HG02981 (cell line): ENCODE results near the gene ADGRL3.

Experiments used
- ATAC-seq: cut with Tn5 transposase; IDR thresholded peaks from one replicate; pipeline ENCODE4 v1.9.1; 2021; ENCODE audit warnings: mild to moderate bottlenecking, moderate library complexity; ENCODE audit not compliant: unreplicated experiment

The ADGRL3 gene

DNA sequence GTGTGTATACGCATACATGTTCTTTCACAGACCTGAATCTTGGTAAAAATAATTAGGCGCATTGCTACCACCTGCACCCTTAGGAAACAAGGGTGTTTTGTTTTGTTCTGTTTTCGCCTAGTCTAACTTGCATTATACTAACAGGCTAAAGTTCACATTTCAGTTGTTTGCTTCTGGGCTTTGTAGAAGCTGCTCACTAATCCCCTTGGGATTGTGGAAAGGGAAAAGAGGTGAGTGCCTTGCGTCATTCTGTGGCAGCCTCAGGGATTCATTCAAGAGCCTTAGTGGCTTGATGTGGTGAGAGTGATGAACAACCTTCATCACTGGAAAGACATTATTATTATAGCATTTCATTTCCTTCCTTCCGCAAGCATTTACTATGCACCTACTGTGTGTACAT, 331.1 kb downstream of the ADGRL3 start:
- no peak for ATAC-seq

DNA sequence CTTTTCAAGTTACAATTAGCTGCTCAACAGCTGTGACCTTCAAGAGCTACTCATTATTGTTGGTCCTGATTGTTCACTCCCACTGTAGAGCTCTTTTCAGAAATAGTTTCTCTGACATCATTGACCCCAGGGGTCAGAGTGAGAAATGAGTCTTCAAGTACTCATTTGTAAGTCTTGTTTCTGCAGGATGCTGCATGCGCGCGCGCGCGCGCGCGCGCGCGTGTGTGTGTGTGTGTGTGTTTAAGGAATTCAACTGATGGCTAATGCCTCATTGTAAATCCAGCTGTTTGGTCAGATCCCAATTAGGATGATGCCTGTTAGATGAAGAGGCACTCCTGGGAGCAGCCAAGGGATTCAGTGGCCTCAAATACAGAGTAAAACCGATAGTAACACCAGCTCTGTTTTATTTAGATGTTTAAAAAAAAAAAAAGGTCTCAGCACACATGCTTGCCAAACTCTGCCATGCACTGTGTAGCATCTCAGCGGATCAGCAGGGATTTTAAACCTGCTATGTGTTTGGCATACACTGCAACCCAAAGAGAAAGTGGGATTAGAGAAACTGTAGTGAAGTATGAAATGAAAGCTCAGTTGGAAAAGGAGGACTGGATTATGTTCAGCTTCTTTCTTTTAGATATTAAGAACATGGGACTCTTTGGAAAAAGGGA, 332.3 kb downstream of the ADGRL3 start:
- no peak for ATAC-seq

- ATAC-seq: no peak
These were observed 333.0 kb downstream of the ADGRL3 start for GRCh38 chr4:61533140-61533539.

DNA sequence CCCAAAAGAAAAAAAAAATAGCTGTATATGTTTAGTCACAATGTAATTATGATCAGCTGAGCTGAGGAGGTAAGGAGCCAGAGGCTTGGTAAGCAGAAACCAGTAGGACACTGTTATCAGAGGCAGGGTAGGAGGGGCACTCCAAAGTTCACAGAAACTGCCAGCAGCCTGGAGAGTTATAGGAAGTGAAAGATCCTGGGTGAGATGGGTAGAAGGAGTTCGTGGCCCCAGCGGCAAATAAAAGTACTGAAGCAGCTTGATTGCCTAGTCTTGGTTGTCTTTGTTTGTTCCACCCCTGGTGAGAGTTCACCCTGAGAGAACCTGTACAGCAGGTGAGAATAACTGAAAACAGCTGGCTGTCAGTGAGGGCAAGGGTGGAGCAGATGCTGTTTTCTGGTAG, 340.8 kb downstream of the ADGRL3 start:
- no peak for ATAC-seq

DNA sequence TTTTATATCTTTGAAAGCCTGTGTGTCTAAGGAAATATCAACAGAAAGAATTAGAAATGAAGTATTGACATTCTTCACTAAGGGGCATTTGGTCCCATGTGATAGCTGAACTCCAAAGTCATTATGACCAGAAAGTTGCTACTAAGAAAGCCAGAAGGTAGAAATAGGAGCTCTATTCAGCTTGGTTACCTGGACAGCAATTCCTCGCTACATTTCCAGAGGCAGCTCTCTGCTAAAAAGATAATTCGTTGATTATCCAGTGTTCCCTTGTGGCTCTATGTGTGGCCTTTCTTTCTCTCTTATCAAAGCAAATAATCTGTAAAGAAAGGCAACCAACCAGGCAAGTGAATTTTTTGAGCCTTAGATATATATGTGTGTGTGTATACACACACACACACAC, 341.3 kb downstream of the ADGRL3 start:
- ATAC-seq: no peak

DNA sequence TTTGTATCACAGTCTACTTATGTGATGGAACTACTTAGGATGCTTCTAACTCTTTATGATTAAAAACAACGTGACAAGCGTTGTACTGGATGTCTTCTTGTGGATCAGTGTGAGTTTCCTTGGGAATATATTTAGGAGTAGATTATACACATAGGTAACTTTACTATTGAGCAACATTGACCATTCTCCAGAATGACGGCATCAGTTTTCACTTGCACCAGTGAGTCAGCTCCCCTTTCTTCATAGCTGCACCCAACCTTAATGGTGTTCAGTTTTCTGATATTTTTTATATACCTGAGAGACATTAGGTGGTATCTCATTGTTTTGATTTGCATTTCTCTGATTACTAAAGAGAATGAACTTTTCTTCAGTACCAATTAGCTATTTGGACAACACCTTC, 343.9 kb downstream of the ADGRL3 start:
- no peak for ATAC-seq

- ATAC-seq: no peak
These were observed 345.9 kb downstream of the ADGRL3 start for GRCh38 chr4:61545902-61546480.

DNA sequence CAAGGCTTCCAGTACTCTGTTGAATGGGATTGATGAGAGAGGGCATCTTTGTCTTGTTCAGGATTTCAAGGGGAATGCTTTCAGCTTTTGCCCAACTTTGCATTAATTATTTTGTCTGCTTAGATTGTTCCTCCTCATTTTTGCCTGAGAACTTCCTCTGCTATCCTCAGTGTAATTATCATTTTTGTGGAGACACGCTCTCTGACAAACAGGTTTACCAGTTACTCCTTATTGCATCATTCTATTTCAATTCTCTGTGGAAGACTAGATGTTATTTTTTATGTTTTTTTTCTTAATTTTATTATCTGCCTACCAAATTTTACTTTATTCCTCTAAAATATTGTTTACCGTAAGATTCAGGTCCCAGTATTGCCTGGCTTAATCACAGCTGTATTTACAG, 349.2 kb downstream of the ADGRL3 start:
- ATAC-seq: no peak

- ATAC-seq: no peak
These were observed 353.5 kb downstream of the ADGRL3 start for GRCh38 chr4:61553557-61554125.

DNA sequence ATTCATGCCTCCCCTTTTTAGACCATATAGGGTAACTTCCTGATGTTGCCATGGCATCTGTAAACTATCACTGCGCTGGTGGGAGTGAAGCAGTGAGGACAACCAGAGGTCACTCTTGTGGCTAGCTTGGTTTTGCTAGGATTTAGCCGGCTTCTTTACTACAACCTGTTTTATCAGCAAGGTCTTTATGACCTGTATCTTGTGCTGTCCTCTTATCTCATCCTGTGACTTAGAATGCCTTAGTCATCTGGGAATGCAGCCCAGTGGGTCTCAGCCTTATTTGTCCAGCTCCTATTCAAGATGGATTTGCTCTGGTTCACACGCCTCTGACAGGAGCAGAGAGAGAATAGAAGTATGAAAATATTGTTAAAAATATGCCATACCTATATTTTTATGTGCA, 355.7 kb downstream of the ADGRL3 start:
- no peak for ATAC-seq

GRCh38 chr4:61556277-61556676, 356.2 kb downstream of the ADGRL3 start:
- no peak for ATAC-seq

- no peak for ATAC-seq
These were observed 359.3 kb downstream of the ADGRL3 start for GRCh38 chr4:61559396-61559795.

- no peak for ATAC-seq
These were observed 360.9 kb downstream of the ADGRL3 start for GRCh38 chr4:61561028-61561427.

DNA sequence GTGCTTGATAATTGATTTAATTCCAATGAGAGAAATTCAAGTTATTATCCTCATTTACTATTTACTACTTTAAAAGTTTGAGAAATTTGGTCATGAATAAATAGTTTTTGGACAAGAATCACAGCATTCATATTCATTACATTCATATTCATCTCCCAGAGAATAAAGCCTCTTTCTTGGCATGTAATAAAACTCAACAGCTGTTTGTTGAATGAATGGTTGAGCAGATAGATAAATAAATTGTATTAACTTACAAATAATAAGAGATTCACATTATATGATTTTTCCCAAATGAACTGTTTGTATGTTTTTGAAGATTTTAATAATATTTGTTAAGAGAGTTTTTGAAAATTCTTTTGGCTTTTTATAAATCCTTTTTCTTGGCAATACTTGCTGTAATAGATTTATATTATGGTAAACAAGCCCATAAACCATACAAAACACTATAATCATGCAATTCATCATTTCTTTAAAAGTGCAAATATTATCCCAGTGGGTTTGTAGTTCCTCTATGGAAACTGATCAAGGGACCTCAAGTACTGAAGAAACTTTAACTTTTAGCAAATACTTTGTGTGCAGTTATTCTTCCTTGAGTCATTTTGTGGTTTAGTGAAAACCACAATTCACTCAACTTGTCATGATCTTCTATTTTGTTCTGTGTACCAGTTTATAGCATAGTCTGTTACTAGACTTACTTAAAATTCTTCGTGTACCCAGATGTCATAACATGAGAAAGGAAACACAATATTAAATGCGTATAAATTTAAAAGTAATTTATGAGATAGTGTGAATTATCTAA, 371.8 kb downstream of the ADGRL3 start:
- ATAC-seq: no peak

GRCh38 chr4:61575796-61576195, 375.7 kb downstream of the ADGRL3 start:
- ATAC-seq: no peak

DNA sequence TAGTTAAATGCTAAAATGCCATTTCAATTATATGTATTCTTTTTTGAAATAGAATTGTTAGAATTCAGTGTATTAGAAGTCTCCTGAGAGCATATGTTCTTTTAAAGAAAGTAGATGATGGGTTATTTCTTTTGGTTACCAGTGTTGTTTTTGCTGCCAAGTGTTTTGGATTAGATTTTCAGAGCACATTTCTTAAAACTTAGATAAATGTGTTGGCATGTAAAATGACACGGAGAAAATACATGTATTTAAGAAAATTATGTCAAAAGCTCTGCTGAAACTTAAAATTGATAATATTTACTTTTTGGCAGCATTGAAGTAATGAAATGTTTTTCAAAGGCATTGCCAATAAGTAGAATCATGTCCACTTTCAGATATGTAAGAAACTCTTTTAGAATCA, 379.7 kb downstream of the ADGRL3 start:
- ATAC-seq: no peak

- no peak for ATAC-seq
These were observed 380.7 kb downstream of the ADGRL3 start for GRCh38 chr4:61580721-61581377.

DNA sequence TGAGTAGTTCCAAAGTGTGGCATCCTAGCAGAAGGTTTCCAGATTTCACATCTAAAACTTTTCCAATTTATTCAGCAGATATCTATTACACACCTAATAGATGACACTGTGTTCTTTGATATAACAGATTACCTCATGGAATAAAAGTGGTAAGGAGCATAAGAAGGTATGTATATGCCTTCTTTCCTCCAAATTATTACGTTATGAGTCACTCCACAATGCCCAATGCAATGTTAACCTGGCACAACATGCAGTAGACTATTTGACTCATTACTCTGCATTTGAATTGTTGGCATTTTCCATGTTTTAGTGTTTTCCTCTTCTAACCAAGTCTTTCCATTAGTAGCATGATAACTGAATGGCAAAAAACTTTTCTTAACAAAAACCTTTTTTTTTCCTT, 383.6 kb downstream of the ADGRL3 start:
- no peak for ATAC-seq

- no peak for ATAC-seq
These were observed 388.7 kb downstream of the ADGRL3 start for GRCh38 chr4:61588621-61589402.

GRCh38 chr4:61590881-61591280, 390.8 kb downstream of the ADGRL3 start:
- no peak for ATAC-seq
